ENCODE data around the gene PCBP2.

The PCBP2 gene

GRCh38 chr12:53508534-53509170, 56.8 kb downstream of the PCBP2 start:
- peak; percentile 47 for DNase-seq (ENCODE audit: low read depth)

- no peak for DNase-seq (ENCODE audit: low read depth)
Measured at GRCh38 chr12:53510181-53510812, 58.4 kb downstream of the PCBP2 start.

DNA sequence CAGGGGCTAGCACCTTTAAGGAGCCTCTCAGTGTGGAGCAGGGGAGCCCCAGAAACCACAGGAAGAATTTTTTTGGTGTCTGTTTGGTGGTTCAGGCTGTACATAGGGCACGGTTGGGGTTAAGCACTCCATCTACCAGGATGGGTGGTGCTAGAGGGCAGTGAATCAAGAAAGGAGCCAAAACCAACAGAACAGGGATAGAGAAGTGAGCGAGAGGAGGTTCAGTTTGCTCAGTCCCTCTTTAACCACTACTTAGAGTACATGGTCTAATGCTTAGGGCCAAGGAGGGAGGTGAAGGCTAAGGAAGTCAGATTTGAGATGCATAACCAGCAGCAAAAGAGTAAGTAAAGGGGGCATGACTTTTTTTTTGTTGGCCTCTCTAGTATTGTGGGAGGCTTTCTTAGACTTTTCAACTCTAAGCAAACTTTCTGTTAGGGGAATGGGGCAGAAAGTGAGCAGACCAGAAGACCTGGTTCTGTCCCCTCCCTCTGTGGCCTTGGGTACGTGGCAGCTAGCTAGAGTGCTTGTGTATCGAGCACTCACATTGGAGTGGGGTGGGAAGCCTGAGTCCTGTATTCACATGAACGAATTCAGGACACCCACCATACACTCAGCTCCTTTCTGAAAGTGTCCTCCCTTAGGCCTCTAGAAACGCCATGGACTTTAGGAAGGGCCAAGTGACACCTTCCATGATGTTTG, 62.0 kb downstream of the PCBP2 start:
- DNase-seq (ENCODE audit: low read depth), result no peak

DNA sequence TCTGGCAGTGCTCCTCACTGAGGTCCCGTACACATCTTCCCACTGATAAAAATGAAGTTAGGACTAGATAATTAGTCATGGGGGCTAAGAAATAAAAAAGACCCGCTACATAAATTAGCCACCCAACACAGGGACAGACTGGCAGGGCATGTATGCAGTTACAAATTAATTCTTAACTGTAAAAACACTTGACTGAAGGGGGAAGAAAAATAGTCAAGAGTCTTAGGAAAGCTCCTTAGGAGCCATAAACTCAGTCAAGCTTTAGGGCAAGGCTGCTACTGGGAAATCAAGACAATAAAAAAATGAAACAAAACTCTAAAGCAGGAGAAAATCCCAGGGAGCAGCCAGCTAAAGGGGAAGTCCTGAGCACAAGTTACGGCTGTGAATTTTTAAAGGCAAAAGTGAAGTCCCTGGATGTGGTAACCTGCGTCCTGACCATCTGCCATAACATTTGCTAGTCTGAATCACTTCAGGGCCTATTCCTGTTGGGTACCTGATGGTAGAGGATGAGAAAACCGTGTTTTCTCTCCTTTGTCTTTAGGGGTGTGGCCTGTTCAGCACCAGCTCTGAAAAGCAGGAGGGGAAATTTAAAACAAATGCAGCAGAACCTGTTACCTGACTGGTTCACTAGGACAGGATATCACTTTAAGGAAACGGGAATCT, 62.9 kb downstream of the PCBP2 start:
- DNase-seq (ENCODE audit: low read depth), result no peak

GRCh38 chr12:53515291-53515680, 63.4 kb downstream of the PCBP2 start:
- DNase-seq (ENCODE audit: low read depth), result no peak

- no peak for DNase-seq (ENCODE audit: low read depth)
Measured at GRCh38 chr12:53516758-53517455, 65.0 kb downstream of the PCBP2 start.

DNA sequence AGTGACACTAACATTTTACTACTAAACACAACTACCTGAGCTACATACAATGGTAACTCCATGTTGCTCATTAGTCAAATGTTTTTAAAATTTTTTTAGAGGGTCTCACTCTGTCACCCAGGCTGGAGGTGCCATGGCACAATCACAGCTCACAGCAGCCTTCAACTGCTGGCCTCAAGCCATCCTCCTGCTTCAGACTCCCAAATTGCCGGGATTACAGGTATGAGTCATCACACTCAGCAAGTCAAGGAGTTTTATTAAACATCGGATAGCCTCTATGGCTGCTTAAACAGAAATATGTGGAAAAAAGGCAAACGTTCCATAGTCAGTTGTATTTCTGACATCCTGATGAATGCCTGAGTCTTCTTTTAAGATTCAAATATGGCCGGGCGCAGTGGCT, 66.5 kb downstream of the PCBP2 start:
- no peak for DNase-seq (ENCODE audit: low read depth)

GRCh38 chr12:53523131-53523530, 71.2 kb downstream of the PCBP2 start:
- no peak for DNase-seq (ENCODE audit: low read depth)

DNA sequence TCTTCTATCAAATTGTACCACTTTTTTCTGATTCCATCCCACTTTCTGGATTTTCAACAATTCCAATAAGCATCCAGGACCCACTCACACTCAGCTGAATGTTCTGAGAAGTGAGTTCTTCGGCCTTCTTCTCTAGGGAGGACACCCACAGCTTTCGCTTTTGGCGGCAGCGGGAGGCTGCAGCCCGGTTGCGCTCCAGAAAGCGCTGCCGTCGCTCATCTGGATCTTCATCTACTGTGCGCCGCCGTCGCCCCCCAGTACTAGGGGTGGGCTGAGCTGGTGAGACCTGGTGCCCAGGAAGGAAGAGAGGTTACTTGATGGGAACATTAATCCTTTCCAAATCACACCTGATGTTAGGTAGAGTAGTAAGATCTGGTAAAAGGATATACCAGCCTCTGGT, 72.6 kb downstream of the PCBP2 start:
- DNase-seq (ENCODE audit: low read depth), result no peak

GRCh38 chr12:53530061-53530460, 78.2 kb downstream of the PCBP2 start:
- DNase-seq (ENCODE audit: low read depth), result no peak

All from stromal cell of bone marrow (primary cell).